GM12878 (cell line): Measurements from ENCODE around the gene NPHS1. TPM values are rescaled to one million over a fixed set of nuclear protein-coding genes. Genes with fewer than 3 reads are reported as not detected.

Source experiments
- ATAC-seq: fragments of 200-7000 bp; cut with Tn5 transposase; 3 replicates; pipeline ENCODE4 v1.9.1; 2020; ENCODE audit warnings: mild to moderate bottlenecking, moderate library complexity
- BruUV-seq: library from RNA; stranded (reverse); fragments of 400-500 nt; replicated peaks from 2 replicates; lab custom pipeline; 2021; lab: Mats Ljungman, UMichigan
- CTCF ChIA-PET: fragments of 300-600 bp; sonication (Branson Sonifier 250); formaldehyde crosslinking; extraction: SDS; loops from one replicate; lab custom pipeline; 2021; ENCODE audit warnings: inconsistent platforms; lab: Yijun Ruan, JAX
- POLR2A ChIA-PET: fragments of 350-600 bp; formaldehyde crosslinking; extraction: SDS; loops from one replicate; lab custom pipeline; 2021; ENCODE audit warnings: inconsistent platforms; lab: Charles Lee
- RAD21 ChIA-PET: fragments of 300-600 bp; sonication (Branson Sonifier 250); formaldehyde crosslinking; loops from one replicate; lab custom pipeline; 2023; ENCODE audit warnings: antibody characterized with exemption; ENCODE audit not compliant: unreplicated experiment; lab: Charles Lee
- SMC1A ChIA-PET: fragments of 300-600 bp; sonication (Branson Sonifier 250); formaldehyde crosslinking; loops from one replicate; lab custom pipeline; 2023; ENCODE audit not compliant: unreplicated experiment, uncharacterized antibody; lab: Charles Lee
- DNase-seq: peaks from one replicate; pipeline ENCODE4 v3.0.0-alpha.2; 2011; ENCODE audit warnings: low read depth, low spot score
- FAIRE-seq: peaks from 3 replicates; lab custom pipeline; 2011; peaks lifted over from hg19 to GRCh38; lab: Jason Lieb, UNC
- H2AFZ ChIP-seq: 2 replicates; pipeline ENCODE4 v1.6.0; 2011; ENCODE audit warnings: low read depth, low read length, control low read depth; ENCODE audit not compliant: control insufficient read depth
- H3K27ac ChIP-seq: 2 replicates; pipeline ENCODE4 v1.5.1; 2011; ENCODE audit warnings: control low read depth; ENCODE audit not compliant: control insufficient read depth, insufficient read depth
- H3K27me3 ChIP-seq, 2 experiments: replicated peaks in 1 of 2; 2 replicates each; pipeline versions ENCODE4 v1.6.0 to v1.6.1; 2011; ENCODE audit warnings: low read length in 1 of 2; ENCODE audit not compliant: control insufficient read depth in 2 of 2, insufficient read depth in 2 of 2
- H3K36me3 ChIP-seq, 2 experiments: 2 replicates each; pipeline ENCODE4 v1.5.1; 2011; ENCODE audit warnings: low read length in 1 of 2; ENCODE audit not compliant: control insufficient read depth in 2 of 2, insufficient read depth in 2 of 2
- H3K4me1 ChIP-seq: 2 replicates; pipeline ENCODE4 v1.6.1; 2011; ENCODE audit warnings: mild to moderate bottlenecking, low read length, moderate library complexity, mixed read lengths; ENCODE audit not compliant: control insufficient read depth, insufficient read depth
- H3K4me2 ChIP-seq: 2 replicates; pipeline ENCODE4 v1.6.0; 2011; ENCODE audit warnings: control low read depth; ENCODE audit not compliant: control insufficient read depth, insufficient read depth
- H3K4me3 ChIP-seq: fragments of 200-600 bp; sonication (generic); 2 replicates; pipeline ENCODE4 v1.5.1; 2016
- H3K79me2 ChIP-seq: 2 replicates; pipeline ENCODE4 v1.6.0; 2011; ENCODE audit warnings: low read length; ENCODE audit not compliant: control insufficient read depth, insufficient read depth
- H3K9ac ChIP-seq: 2 replicates; pipeline ENCODE4 v1.8.0; 2011; ENCODE audit warnings: low read length, control low read depth, mixed read lengths; ENCODE audit not compliant: control insufficient read depth, insufficient read depth
- H3K9me3 ChIP-seq: replicated peaks from 3 replicates; pipeline ENCODE4 v1.5.1; 2011; ENCODE audit warnings: mild to moderate bottlenecking, low read length; ENCODE audit not compliant: control insufficient read depth, insufficient read depth
- H4K20me1 ChIP-seq: 2 replicates; pipeline ENCODE4 v1.6.0; 2011; ENCODE audit not compliant: control insufficient read depth, insufficient read depth
- ASH2L ChIP-seq: fragments of 300-600, 200-600 bp; sonication (generic); IDR thresholded peaks from 2 replicates; pipeline ENCODE4 v1.6.1; 2017; ENCODE audit warnings: low read depth, mild to moderate bottlenecking, borderline replicate concordance
- CEBPB ChIP-seq, 2 experiments: fragments of 150-350 bp in 1 of 2; IDR thresholded peaks; 2 replicates each; pipeline ENCODE4 v1.6.1; 2012 to 2014; ENCODE audit warnings: low read depth in 2 of 2, low read length in 2 of 2, borderline replicate concordance in 1 of 2, inconsistent platforms in 1 of 2
- CREB1 ChIP-seq: IDR thresholded peaks from 2 replicates; pipeline ENCODE4 v1.6.1; 2012; ENCODE audit warnings: low read depth, mild to moderate bottlenecking, inconsistent platforms
- LARP7 ChIP-seq: fragments of 450-650 bp; IDR thresholded peaks from 2 replicates; pipeline ENCODE4 v1.6.1; 2017; ENCODE audit warnings: mild to moderate bottlenecking
- WGBS: methylation state at CpG from one replicate; pipeline ENCODE4 v1.1.6; 2016; ENCODE audit warnings: low lambda C conversion rate; ENCODE audit not compliant: insufficient replicate concordance, insufficient coverage; ENCODE audit errors: missing lambda C conversion rate; 5-methylcytosine and 5-hydroxymethylcytosine counted together
- in situ Hi-C: fragments of 300-500 bp; cut with MboI; formaldehyde crosslinking; loops from 9 replicates; pipeline ENCODE4 v1.14.3; 2018; ENCODE audit warnings: mixed read lengths
- intact Hi-C: fragments of 100-400 bp; cut with micrococcal nuclease; formaldehyde crosslinking; loops from one replicate; pipeline ENCODE4 v1.14.2; 2022; ENCODE audit not compliant: unreplicated experiment
- polyA plus RNA-seq, 11 experiments: library from polyadenylated mRNA; depleted of rRNA in 4 of 11; unstranded in 6 of 11; stranded (reverse) in 5 of 11; fragments of >200 nt; fragmentation: Nextera tagmentation in 4 of 11; fragmentation: Illumina TruSeq in 1 of 11; extraction: Ambion mirVana in 4 of 11; extraction: Trizol in 1 of 11; gene quantifications; 1 replicate in 1 of 11; 2 replicates in 10 of 11; pipeline versions ENCODE4 v1.2.1 to v1.2.3, GENCODE V29; 2011 to 2016; ENCODE audit warnings: inconsistent platforms in 2 of 11, missing spikeins in 2 of 11, low read depth in 1 of 11
- total RNA-seq, 4 experiments: library from RNA; depleted of rRNA in 3 of 4; stranded (reverse); fragments of >200 nt in 3 of 4; fragmentation: Illumina TruSeq in 1 of 4; extraction: Trizol in 1 of 4; gene quantifications; 2 replicates each; pipeline versions ENCODE4 v1.2.1 to v1.2.3, GENCODE V29; 2013 to 2021
- TF ChIP-seq, protein P1 (sequence below): fragments of 450-650 bp; IDR thresholded peaks from 2 replicates; pipeline ENCODE4 v1.6.1; 2017; ENCODE audit warnings: mild to moderate bottlenecking, low read depth, inconsistent platforms; ENCODE audit not compliant: poor library complexity, severe bottlenecking
- TF ChIP-seq, protein P2 (sequence below): fragments of 450-650 bp; formaldehyde crosslinking; IDR thresholded peaks from 2 replicates; pipeline ENCODE4 v1.4.0; 2020; ENCODE audit warnings: mild to moderate bottlenecking, moderate library complexity
- TF ChIP-seq, protein P3 (sequence below): fragments of 450-650 bp; IDR thresholded peaks from 2 replicates; pipeline ENCODE4 v1.6.1; 2017; ENCODE audit warnings: low read depth, mild to moderate bottlenecking, moderate library complexity
- TF ChIP-seq, protein P4 (sequence below): fragments of 450-650 bp; IDR thresholded peaks from 2 replicates; pipeline ENCODE4 v1.6.1; 2016; ENCODE audit warnings: mild to moderate bottlenecking

NPHS1 gene
- total and polyA plus RNA-seq, 10 of the 15 experiments (the other 5 are each of a cell fraction or from before 2014, with no cell fraction given), result not detected

DNA sequence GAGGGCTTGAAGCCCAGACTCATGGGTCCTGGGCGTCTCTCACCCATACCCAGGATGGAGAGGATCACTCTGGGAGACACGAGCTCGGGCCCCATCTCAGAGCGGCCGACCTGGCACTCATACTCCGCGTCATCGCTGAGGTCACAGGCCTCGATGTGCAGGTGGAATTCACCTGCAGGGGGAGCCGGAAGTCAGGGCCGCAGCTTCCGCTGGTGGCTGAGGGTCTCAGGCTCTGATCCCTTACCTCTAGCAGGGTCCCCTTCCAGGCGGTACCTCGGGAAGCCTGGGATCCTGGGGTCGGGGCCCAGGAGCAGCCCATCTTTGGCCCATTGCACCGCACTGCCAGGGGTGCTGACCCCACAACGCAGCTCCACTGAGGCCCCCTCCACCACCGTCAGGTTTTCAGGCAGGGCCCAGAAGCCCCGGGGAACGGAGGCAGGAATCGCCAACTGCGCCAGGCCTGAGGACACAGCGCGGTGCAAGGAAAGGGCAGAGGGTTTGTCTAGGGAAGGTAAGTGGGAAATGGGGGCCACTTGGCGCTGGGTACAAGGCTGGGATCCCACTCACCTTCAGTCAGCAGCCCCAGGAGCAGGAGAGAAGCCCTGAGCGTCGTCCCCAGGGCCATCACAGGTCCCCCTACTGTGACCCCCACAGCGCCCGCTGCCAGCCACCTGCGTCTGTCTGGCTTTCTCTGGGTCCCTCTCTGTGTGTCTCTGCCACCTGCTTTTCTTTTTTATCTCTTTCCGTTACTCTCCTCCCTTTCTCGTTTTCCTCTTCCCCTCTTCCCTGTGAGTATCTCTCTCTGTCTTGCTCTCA lies 883 bp downstream of the NPHS1 start:
- no peaks in the 10 kb centered on the region for H3K79me2 ChIP-seq
- no peak overlapping the region for H3K9ac ChIP-seq
- H4K20me1 ChIP-seq, result no peaks in the 10 kb centered on the region
- ATAC-seq (no peak), DNase-seq (no peak), FAIRE-seq (no peak)
- 29% methylated on average over 32 of the region's 32 CpGs for WGBS
- H2AFZ ChIP-seq, result 0 out of 2 replicates have a peak overlapping the region, but pooled peaks have one; percentile 17
- BruUV-seq, result no TSS peak
- no peaks in the 10 kb centered on the region for H3K9me3 ChIP-seq
- no peaks in the 10 kb centered on the region for H3K4me1 ChIP-seq
- H3K36me3 ChIP-seq, result no peaks in the 10 kb centered on the region
- no peak overlapping the region for H3K27ac ChIP-seq
- TF ChIP-seq, protein P1, sequence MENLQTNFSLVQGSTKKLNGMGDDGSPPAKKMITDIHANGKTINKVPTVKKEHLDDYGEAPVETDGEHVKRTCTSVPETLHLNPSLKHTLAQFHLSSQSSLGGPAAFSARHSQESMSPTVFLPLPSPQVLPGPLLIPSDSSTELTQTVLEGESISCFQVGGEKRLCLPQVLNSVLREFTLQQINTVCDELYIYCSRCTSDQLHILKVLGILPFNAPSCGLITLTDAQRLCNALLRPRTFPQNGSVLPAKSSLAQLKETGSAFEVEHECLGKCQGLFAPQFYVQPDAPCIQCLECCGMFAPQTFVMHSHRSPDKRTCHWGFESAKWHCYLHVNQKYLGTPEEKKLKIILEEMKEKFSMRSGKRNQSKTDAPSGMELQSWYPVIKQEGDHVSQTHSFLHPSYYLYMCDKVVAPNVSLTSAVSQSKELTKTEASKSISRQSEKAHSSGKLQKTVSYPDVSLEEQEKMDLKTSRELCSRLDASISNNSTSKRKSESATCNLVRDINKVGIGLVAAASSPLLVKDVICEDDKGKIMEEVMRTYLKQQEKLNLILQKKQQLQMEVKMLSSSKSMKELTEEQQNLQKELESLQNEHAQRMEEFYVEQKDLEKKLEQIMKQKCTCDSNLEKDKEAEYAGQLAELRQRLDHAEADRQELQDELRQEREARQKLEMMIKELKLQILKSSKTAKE, result no peak
- TF ChIP-seq CEBPB (IDR thresholded peaks at IDR 0.05; ENCODE audit: borderline replicate concordance in 1 of 2, low read depth in 2 of 2, low read length in 2 of 2) (no peak), CREB1 (no peak), LARP7 (no peak), ASH2L (no peak)
- TF ChIP-seq, protein P2, sequence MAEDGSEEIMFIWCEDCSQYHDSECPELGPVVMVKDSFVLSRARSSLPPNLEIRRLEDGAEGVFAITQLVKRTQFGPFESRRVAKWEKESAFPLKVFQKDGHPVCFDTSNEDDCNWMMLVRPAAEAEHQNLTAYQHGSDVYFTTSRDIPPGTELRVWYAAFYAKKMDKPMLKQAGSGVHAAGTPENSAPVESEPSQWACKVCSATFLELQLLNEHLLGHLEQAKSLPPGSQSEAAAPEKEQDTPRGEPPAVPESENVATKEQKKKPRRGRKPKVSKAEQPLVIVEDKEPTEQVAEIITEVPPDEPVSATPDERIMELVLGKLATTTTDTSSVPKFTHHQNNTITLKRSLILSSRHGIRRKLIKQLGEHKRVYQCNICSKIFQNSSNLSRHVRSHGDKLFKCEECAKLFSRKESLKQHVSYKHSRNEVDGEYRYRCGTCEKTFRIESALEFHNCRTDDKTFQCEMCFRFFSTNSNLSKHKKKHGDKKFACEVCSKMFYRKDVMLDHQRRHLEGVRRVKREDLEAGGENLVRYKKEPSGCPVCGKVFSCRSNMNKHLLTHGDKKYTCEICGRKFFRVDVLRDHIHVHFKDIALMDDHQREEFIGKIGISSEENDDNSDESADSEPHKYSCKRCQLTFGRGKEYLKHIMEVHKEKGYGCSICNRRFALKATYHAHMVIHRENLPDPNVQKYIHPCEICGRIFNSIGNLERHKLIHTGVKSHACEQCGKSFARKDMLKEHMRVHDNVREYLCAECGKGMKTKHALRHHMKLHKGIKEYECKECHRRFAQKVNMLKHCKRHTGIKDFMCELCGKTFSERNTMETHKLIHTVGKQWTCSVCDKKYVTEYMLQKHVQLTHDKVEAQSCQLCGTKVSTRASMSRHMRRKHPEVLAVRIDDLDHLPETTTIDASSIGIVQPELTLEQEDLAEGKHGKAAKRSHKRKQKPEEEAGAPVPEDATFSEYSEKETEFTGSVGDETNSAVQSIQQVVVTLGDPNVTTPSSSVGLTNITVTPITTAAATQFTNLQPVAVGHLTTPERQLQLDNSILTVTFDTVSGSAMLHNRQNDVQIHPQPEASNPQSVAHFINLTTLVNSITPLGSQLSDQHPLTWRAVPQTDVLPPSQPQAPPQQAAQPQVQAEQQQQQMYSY (CRISPR knock-in tag), result no peak
- TF ChIP-seq, protein P3, sequence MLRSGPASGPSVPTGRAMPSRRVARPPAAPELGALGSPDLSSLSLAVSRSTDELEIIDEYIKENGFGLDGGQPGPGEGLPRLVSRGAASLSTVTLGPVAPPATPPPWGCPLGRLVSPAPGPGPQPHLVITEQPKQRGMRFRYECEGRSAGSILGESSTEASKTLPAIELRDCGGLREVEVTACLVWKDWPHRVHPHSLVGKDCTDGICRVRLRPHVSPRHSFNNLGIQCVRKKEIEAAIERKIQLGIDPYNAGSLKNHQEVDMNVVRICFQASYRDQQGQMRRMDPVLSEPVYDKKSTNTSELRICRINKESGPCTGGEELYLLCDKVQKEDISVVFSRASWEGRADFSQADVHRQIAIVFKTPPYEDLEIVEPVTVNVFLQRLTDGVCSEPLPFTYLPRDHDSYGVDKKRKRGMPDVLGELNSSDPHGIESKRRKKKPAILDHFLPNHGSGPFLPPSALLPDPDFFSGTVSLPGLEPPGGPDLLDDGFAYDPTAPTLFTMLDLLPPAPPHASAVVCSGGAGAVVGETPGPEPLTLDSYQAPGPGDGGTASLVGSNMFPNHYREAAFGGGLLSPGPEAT, result no peak
- TF ChIP-seq, protein P4, sequence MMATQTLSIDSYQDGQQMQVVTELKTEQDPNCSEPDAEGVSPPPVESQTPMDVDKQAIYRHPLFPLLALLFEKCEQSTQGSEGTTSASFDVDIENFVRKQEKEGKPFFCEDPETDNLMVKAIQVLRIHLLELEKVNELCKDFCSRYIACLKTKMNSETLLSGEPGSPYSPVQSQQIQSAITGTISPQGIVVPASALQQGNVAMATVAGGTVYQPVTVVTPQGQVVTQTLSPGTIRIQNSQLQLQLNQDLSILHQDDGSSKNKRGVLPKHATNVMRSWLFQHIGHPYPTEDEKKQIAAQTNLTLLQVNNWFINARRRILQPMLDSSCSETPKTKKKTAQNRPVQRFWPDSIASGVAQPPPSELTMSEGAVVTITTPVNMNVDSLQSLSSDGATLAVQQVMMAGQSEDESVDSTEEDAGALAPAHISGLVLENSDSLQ, result no peak
- intact Hi-C loops (no loop called here), in situ Hi-C loops (no loop called here)
- SMC1A ChIA-PET, result no interaction called here
- no peak overlapping the region for H3K4me3 ChIP-seq
- POLR2A ChIA-PET, result no interaction called here
- RAD21 ChIA-PET, result no interaction called here
- H3K4me2 ChIP-seq, result no peak overlapping the region
- CTCF ChIA-PET, result no interaction called here
- H3K27me3 ChIP-seq, result peaks cover 5 to 8% of the 10 kb centered on the region in 2 experiments; a peak in 2 of 4 replicates
